ENCODE measurements around the gene ARAP1.

GRCh38 chr11:72711141-72711540, 41.1 kb downstream of the ARAP1 start:
- TF ChIP-seq CTCF (IDR thresholded peaks at IDR 0.05; ENCODE audit: low read depth, low read length), result no peak
- no peak for TF ChIP-seq POLR2A (IDR thresholded peaks at IDR 0.05; ENCODE audit: extremely low read depth, insufficient read length)
